SK-N-SH (cell line): ENCODE data around the gene PHF12.

Source experiments
- POLR2AphosphoS5 ChIP-seq: IDR thresholded peaks from 2 replicates; pipeline ENCODE4 v1.6.1; 2012; ENCODE audit warnings: low read depth, low read length
- SMC3 ChIP-seq: IDR thresholded peaks from 2 replicates; pipeline ENCODE4 v1.6.1; 2012; ENCODE audit warnings: low read depth, low read length, improper control_type of control experiment
- YY1 ChIP-seq: IDR thresholded peaks from 2 replicates; pipeline ENCODE4 v1.4.0; 2012; ENCODE audit warnings: low read depth, mild to moderate bottlenecking
- TF ChIP-seq, protein P1 (sequence below): fragments of 200-600 bp; sonication (generic); IDR thresholded peaks from 2 replicates; pipeline ENCODE4 v1.6.1; 2017; ENCODE audit warnings: antibody characterized with exemption, mild to moderate bottlenecking, moderate library complexity

DNA sequence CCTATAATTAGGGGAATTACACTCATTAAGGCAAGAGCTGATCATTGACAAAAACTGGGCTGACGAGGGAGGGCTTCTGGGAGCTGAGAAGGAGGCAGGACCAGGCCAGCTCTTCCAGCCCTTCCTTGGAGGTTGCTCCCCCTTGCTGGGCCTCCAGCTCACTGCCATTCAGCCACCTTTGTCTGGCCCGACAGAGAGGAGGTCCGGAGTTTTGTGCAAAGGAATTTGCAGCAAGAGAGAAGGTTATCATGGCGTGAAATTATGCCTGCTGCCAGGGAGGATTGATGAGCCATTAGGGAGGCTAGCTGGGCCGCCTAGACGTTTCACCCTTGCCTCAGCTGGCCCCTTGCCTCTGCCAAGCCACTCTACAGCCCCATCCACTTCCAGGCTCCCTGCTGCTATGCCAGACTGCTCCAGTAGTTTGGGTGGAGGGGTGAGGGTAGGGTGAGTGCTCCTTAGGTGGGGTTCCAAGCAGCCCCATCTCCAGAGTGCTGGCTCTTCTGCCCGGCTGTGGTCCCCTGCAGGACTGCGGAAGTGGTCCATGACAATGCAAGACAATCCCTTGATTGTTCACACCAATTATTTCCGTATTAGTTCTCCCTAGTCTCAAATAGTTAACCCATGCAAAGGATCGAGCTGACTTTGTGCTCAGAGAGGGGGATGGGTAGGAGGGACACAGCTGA, 17.1 kb upstream of the PHF12 start:
- TF ChIP-seq, protein P1, sequence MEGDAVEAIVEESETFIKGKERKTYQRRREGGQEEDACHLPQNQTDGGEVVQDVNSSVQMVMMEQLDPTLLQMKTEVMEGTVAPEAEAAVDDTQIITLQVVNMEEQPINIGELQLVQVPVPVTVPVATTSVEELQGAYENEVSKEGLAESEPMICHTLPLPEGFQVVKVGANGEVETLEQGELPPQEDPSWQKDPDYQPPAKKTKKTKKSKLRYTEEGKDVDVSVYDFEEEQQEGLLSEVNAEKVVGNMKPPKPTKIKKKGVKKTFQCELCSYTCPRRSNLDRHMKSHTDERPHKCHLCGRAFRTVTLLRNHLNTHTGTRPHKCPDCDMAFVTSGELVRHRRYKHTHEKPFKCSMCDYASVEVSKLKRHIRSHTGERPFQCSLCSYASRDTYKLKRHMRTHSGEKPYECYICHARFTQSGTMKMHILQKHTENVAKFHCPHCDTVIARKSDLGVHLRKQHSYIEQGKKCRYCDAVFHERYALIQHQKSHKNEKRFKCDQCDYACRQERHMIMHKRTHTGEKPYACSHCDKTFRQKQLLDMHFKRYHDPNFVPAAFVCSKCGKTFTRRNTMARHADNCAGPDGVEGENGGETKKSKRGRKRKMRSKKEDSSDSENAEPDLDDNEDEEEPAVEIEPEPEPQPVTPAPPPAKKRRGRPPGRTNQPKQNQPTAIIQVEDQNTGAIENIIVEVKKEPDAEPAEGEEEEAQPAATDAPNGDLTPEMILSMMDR, result no peak
- TF ChIP-seq POLR2AphosphoS5 (no peak), YY1 (no peak), SMC3 (no peak)
